Renal pelvis (tissue), 4 donors: ENCODE results near the gene FGA. TPM values are rescaled to one million over a fixed set of nuclear protein-coding genes. Genes with fewer than 3 reads are reported as not detected.

Source experiments
- DNase-seq: peaks from one replicate; pipeline ENCODE4 v3.0.0-alpha.2; 2013
- polyA plus RNA-seq, 3 donors: library from polyadenylated mRNA; unstranded; fragments of 120-200 nt; gene quantifications; one replicate each; pipeline ENCODE4 v1.2.1, GENCODE V29; 2013; ENCODE audit not compliant: insufficient read length in 3 of 3

Gene FGA
- polyA plus RNA-seq, 3 donors = 0.10 to 0.95 (median 0.11) TPM

DNA sequence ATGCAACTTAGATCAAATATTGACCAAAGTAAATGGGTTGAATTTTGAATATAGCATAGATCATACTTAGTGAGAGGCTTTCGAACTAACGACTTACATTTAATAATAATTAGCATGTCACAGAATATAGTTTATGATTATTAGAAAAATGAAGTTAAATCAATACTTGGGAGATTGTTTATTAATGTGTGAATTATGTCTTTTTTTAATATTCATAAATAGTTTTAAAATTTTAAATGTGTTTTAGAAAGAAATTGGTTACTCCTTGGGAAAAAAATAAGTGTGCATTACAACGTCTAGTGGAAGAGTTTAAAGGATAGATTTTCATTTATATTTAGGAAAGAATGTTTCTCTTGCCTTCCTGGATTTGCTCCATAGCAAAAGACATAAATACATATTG lies 7.3 kb downstream of the FGA start:
- DNase-seq = no peak

DNA sequence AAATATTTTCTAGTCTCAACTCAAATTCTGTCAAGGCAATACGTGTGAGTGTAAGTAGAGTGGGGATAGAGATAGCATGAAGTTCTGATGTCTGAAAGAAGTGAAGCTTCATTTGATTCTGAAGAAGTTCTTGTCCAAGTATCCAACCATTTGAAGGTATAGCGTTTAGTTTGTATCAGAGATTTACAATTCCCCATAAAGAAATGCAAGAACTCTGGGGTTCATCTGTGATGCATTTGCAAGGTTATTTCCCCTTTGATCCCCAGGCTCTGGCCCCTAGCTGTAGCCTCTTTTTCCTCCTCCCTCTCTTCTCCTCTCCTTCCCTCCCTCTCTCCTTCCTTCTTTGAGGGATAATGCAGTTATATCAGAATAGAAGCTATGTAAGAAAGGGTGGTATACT lies 7.8 kb downstream of the FGA start:
- no peak for DNase-seq

DNA sequence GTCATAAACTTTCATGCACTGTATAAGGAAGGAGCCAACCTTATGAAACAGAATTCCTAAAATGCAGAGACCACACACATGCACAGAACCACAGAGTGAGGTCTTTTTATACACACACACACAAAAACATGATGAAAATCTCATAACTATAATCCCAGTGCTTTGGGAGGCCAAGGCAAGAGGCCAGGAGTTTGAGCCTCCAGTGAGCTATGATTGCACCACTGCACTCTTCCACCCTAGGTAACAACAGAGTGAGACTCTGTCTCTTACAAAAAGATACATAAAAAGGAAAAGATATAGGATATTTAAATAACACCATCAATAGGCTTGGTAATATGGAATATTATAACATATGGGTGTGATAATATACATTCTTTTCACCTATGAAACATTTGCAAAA lies 10.6 kb downstream of the FGA start:
- no peak for DNase-seq

GRCh38 chr4:154578919-154579318 lies 11.6 kb downstream of the FGA start:
- no peak for DNase-seq

DNA sequence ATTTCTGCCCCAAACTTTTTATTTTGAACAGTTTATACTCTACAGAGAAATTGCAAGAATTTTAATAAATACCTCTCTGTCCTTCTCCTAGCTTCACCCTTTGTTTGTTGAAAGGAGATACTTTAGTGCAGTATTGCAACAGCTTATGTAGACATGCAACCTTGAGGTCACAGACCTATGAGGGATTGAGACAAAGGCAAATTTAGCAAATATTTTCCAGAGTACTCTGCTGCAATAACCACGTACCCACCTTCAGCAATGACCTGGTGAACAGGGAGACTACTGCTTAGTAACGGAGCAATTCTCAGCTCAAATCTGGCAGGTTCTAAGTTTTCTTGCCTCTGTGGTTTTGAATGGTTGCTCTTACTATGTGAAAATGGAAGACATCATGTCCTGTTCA lies 13.2 kb downstream of the FGA start:
- no peak for DNase-seq

DNA sequence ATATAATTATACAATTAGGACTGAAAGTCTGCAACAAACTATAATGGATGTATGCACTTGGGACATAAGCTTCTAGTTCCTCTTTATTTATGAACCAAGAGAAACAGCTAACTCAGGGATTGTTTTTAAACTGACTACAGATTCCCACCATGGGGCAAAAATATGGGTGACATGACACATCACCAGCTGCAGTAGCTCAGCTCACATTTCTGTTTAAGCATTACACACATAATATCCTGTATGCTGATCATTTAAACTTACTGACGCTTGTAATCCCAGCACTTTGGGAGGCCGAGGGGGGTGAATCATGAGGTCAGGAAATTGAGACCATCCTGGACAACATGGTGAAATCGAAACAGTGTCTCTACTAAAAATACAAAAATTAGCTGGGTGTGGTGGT lies 16.2 kb downstream of the FGA start:
- DNase-seq = no peak

- DNase-seq = no peak
Measured at GRCh38 chr4:154573190-154573870, 17.2 kb downstream of the FGA start.

- DNase-seq = no peak
Measured at GRCh38 chr4:154569584-154569983, 21.0 kb downstream of the FGA start.

DNA sequence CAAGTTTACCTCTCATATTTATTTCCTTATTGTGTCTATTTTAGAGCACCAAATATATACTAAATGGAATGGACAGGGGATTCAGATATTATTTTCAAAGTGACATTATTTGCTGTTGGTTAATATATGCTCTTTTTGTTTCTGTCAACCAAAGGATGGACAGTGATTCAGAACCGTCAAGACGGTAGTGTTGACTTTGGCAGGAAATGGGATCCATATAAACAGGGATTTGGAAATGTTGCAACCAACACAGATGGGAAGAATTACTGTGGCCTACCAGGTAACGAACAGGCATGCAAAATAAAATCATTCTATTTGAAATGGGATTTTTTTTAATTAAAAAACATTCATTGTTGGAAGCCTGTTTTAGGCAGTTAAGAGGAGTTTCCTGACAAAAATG lies 21.5 kb downstream of the FGA start:
- no peak for DNase-seq

- DNase-seq = no peak
Measured at GRCh38 chr4:154566639-154567204, 23.8 kb downstream of the FGA start.

- DNase-seq = no peak
Measured at GRCh38 chr4:154565704-154566103, 24.8 kb downstream of the FGA start.

GRCh38 chr4:154564311-154564710 lies 26.2 kb downstream of the FGA start:
- no peak for DNase-seq

GRCh38 chr4:154562697-154563254 lies 27.8 kb downstream of the FGA start, which contains the start of gene FGB:
Gene FGB (plus strand): TSS chr4:154563011. CDS start chr4:154563019, 8 bp downstream.
- DNase-seq = no peak

- DNase-seq = no peak
Measured at GRCh38 chr4:154560824-154561231, 29.7 kb downstream of the FGA start.

- DNase-seq = no peak
Measured at GRCh38 chr4:154560419-154560801, 30.1 kb downstream of the FGA start.

GRCh38 chr4:154559494-154560418 lies 30.8 kb downstream of the FGA start:
- DNase-seq = peak; percentile 42

DNA sequence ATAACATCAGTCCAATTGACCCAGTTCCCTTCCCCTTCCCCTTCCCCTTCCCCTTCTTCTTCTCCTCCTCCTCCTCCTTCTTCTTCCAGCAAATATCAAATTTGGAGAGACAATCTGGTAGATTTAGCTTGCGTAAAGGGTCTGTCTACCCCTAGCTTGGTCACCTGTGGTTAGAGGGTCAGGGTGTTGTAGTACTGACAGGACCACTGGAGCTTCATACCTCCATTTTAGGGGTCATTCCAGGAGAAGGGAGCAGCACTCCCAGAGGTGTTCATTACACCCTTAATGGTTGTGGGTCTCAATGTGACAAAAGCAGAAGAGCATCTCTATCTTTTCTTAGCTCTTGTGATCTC lies 31.4 kb downstream of the FGA start:
- DNase-seq = no peak

DNA sequence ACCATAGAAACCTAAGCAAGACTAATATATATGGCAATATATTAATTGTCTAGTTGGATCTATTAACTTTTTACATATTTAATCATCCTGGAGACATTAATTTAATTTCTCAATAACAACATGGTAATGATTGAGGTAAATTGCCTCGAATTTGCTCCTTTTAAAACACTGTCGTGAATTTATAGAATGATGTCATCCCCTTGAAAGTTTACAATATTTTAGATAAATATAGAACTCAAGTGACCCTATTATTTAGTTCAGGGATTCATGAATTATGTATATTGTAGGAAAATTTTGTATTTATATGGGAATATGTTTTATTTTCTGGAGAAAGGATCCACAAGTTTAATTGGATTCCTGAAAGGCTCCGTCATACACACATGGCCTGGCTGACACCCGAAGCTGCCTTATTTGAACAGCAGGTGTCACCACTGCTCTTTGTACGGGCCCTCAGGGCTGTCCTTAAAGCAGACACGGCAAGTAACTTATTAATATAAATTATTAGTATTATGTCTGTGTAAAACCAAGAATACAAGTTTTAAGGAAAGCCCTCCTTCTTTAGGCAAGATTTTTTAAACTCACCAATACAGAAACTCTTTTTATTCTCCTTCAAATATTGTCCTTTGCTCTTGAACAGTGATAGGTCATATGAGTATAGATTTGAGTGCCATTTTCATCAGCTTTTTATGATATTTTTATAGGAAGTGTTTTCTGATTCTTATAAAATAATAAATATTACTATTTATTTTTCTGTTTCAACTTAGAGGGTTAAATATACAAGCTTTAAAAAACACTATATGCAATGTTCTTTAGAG lies 38.5 kb downstream of the FGA start:
- DNase-seq = peak; percentile 81

DNA sequence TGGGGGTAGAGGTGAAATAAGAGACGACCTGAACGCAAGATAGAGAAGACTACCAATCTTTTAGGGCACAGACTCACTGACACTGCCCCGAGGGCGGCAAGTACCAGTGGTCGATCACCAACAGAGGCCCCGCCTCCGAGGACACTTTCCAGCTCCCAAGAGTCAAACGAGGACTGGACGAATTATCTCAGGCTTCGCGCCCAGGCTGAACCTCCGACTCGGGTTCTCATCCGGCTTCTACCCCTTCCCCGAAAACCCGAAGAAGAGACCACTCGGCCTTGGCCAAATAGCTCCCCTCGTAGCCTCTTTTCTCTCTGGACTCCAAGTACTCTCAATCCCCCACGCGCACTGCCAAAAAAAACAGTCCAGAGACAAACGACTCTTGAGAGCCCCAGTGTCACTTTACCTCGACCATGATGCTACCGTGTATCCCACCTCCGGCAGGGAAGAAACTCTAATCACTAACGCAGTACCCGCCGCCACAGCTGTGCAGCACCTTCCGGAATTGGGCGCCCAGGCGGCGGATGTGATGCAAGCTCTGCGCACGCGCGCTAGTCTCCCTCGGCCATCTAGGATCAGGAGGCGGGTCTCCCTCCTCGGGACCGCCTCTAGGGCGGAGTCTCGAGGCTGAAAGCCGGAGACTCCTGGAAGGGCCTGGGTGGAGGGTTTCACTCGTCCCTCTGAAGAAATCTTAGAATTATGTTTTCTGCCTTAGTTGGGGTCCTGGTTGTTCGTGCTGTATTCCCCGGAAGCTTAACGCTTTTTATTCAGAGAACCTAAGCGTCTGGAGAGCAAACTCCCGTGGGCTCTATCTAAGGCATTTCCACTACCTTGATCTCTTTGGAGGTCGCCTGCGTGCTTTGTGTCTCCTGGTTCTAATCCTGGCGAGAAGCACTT lies 40.4 kb downstream of the FGA start, which contains the start of gene PLRG1:
TSS of gene PLRG1 (minus strand) at position 507 of the 897 bp plus-strand sequence. CDS start at position 415, 92 bp downstream.
- DNase-seq = peak; percentile 97

GRCh38 chr4:154545689-154546088 lies 44.9 kb downstream of the FGA start:
- DNase-seq = no peak
